ENCODE data around the gene NEU2.
"Not testable (repeated sequence)": the region's sequence is repeated elsewhere in the genome, so short reads cannot be mapped to it uniquely, and the experiment has no call there.

The NEU2 gene

GRCh38 chr2:233035426-233036161 is 3.1 kb downstream of the NEU2 start:
- no peak for DNase-seq

DNA sequence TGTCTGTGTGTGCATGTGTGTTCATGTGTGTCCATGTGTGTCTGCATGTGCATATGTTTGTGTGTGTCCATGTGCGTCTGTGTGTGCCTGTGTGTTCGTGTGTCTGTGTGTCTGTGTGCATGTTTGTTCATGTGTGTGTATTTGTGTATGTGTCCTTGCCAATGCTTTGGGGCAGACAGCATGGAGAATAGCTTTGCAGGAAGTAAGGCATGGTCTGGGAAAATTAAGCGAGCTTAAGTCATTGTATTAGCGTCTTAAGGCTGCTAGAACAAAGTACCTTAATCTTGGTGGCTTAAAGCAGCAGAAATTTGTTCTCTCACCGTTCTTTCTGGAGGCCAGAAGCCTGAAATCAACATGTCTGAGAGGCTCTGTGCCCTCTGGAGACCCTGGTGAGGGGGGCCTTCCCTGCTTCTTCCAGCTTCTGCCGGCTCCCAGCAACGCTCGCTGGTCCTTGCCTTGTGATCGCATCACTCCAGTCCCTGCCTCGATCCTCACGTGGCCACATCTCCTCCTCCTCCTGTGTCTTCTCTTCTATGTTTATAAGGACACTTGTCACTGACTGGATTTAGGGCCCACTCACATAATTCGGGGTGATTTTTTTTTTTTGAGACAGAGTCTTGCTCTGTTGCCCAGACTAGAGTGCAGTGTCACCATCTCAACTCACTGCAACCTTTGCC is 3.8 kb downstream of the NEU2 start:
- no peak for DNase-seq

- DNase-seq, result peak; percentile 46
Measured at GRCh38 chr2:233037078-233037477, 4.6 kb downstream of the NEU2 start.

GRCh38 chr2:233039212-233039845 is 6.9 kb downstream of the NEU2 start:
- DNase-seq, result no peak

DNA sequence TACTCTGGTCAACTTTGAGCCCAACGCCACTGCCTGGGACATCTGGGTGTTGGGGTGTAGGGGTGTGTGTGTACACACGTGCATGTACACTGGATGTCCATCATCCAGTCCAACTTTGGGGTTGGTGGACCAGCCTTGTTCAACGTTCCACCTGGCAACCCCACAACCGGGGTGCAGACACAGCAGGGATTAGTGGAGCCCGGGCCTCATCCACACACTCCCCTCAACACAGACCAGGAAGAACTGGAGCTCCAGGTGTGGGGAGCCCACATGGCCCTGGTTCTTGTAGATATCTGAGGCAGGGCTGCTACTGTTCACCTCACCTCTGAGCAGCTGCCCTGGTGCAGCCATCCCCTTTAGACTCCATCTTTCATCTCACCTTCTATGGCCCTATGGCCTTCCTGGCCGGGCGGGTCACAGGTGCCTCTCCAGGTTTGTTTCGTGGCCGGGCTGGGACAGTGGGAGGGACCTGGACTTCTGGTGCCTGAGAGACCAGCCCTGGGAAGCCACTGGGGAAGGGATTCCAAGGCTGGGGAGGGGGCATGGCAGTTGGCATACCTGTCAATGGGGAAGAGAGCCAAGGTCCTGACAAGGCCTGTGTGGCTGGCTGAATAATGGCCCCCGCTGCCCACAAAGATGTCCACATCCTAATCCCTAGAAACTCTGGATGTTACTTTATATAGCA is 7.5 kb downstream of the NEU2 start:
- DNase-seq, result no peak

DNA sequence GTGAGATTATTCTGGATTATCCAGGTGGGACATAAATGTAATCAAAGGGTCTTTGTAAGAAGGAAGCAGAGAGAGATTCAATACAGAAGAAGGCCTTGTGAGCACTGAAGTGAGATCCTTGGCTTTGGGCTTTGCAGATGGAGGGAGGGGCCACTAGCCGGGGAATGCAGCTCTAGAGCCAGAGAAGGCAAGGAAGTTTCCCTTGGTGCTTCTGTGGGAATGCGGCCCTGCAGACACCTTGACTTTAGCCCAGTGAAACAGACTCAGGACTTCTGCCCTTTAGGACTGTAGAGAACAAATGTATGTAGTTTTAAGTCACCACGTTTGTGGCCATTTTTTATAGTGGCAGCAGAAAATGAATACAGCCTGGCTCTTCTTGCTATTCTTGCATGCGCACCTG is 8.1 kb downstream of the NEU2 start:
- no peak for DNase-seq

DNA sequence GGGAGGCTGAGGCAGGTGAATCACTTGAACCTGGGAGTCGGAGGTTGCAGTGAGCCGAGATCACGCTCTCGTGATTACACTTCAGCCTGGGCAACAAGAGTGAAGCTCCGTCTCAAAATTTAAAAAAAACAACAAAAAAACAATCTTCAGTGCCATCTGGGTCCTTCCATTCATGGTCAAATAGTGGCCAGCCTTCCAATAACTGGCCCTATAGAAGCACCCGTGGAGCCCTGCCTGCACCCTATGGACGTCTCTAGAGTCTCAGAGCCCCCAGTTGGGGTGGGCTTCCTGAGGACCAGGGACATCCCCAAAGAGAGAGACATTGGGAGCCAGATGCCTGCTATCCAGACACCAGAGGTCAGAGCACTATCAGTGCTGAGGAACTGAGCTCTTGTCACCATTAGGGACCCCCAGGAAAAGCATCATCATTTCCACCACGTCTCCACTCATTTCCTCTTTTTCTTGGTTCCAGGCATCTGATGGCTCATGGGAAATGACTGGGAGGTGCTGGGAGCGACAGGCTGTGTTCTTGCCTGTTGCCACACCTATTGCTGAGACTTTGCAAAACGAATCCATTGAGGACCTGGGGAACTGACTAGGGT is 9.4 kb downstream of the NEU2 start:
- DNase-seq, result no peak

- DNase-seq, result no peak
Measured at GRCh38 chr2:233042549-233042948, 10.1 kb downstream of the NEU2 start.

DNA sequence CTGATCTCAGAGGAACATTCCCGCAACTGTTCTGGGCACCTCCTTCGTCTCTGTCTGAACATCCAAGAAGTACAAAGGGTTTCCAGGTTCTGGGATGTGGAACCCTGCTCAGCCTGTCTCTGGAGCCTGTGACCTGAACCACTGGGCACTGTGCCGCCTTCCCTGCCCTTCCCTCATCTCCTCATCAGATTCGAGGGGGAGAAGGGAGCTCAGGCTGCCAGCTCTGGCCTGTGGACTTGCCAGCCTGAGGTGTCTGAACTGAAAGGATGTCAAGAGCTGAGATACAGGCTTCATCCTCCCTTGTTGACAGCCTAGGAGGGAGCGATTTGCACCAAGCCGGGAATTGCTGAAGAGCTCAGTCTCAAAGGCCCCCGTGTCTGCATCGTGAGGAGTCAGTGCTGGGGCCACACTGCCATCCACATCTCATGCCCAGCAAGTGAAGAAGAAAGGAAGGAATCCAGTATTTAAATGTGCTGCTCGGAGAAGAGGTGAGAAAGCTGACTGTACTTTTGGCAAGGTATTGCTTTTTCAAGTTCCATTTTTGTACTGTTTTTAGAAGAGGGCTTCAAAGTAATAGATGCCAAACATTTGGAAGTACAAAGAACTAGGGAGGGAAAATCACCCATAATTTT is 12.6 kb downstream of the NEU2 start:
- no peak for DNase-seq

GRCh38 chr2:233047206-233047605 is 14.7 kb downstream of the NEU2 start:
- DNase-seq, result no peak

- no peak for DNase-seq
Measured at GRCh38 chr2:233047667-233048066, 15.2 kb downstream of the NEU2 start.

- no peak for DNase-seq
Measured at GRCh38 chr2:233048569-233049193, 16.2 kb downstream of the NEU2 start.

DNA sequence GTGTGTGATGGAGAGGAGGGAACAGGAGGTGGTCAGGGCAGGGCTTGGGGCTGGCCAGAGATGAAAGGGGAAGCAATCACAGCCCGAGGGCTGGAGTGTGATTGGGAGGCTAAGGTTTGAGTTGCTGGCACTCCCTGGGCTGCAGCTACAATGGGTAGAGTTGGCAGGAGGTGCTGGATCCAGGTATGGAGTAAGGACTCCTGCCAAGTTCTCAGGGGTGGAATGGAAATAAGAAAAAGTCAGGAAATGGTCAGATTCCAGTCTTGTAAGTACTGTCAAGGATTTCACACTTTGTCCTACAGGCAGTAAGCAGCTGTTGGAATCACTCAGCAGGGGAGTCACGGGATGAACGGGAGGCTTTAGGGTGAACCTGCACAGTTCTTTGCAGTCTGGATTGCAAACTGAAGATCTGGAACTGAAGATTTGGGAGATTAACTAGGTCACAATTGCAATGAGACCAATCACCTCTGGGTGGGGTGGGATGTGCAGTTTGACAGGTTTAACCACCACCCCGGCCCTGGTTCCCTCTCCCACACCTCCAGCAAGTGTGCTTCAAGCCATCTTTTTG is 16.8 kb downstream of the NEU2 start:
- DNase-seq, result no peak

DNA sequence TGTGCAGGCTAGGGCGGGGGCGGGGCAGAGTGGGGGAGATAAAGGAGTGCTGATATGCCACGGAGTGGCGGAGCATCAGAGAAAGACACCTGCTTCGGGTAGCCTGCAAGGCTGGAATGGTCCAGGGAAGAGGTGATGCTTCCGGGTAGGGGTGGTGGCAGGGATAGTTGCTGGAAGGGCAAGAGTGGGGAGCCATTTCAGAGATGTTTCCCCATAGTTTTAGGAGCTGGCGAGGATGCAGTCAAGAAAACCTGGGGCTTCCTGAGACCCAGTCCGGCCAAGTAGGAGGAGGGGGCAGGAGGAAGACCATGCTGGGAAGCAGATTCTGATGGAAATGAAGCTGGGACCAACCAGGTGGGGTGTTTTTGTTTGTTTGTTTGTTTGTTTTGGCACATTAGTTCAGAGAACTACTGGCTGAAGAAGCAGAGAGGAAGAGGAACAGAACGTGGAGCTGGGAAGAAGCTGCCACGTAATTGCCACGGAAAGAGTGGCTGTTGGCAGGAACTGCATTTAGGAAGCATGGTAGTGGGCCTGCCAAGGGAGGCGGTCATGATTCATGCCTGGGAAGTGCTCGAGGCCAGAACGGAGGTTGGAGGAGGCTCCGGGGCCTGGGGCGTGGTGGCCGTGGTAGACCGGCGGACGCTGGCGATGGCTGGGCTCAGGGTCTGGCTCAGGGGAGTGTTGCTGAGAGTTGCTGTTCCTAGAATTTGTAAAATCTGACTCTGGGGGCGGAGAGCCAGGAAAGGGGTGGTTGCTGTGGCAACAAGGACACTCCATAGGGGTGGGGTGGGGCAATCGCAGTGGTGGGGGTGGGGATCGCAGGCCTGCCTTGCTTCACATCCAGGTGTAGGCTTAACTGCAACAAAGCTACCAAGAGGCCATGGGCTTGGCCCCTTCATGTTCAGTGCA is 19.0 kb downstream of the NEU2 start:
- peak; percentile 67 for DNase-seq

- not testable (repeated sequence) for DNase-seq
Measured at GRCh38 chr2:233052517-233052916, 20.0 kb downstream of the NEU2 start.

DNA sequence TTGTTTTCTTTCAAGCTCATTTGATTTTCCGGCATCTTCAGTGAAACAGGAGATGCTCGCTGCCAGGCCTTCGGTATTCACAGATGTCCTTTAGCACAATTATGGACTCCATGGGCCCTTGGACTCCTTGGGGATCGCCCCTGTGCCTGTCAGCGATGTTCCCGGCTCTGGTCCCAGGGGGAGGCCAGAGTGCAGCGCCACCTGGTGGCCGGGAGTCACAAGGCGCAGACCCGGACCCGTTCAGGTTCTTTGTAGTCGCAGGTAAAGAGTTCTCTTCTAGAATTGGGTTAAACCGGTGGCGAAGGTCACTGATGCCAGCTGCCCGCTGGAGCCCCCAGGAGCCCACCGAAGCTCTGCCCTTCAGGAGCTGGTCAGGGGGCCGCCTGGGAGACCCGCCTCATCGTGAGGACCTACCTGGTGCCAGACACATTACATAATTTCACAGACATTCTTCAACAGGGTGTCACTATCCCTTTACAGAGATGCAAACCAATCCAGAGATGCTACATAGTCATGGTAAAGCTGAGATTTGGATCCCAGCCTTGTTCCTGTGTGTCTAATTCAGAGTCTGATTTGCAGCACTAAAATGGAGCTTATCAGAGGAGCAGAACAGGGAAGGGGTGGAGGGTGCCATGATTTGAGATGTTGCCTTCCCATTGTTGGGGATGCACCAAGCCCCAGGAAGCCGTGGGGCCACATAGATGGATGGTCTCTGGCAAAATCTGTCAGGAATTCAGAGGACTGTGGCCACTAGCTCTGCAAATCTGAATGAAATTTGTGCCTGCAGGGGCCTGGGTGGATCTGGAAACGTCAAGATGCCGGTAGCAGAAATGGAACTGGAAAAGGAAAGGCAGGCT is 21.7 kb downstream of the NEU2 start:
- DNase-seq, result peak; percentile 53

DNA sequence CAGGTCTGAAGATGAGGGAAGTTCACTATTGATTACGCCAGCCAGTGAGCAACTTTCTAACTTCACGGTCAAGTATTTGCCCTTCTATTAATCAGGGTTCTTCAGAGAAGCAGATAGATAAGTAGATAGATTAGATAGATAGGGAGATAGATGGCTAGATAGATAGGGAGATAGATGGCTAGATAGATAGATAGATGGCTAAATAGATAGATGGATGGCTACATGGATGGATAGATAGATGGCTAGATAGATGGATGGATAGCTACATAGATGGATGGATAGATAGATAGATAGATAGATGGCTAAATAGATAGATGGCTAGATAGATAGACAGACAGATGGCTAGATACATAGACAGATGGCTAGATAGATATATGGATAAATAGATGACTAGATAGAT is 22.9 kb downstream of the NEU2 start:
- no peak for DNase-seq

GRCh38 chr2:233056961-233057605 is 24.6 kb downstream of the NEU2 start:
- DNase-seq, result no peak

All from EL (cell line).